GM23338 (cell line): ENCODE data around the gene RNF40. TPM values are rescaled to one million over a fixed set of nuclear protein-coding genes. Genes with fewer than 3 reads are reported as not detected.

Source experiments
- ATAC-seq: fragments of 200-7000 bp; cut with Tn5 transposase; 3 replicates; pipeline ENCODE4 v1.9.1; 2020
- DNase-seq: peaks from one replicate; pipeline ENCODE4 v3.0.0-alpha.2; 2015; ENCODE audit warnings: low spot score
- H2AFZ ChIP-seq: fragments of 200-600 bp; sonication (generic); 2 replicates; pipeline ENCODE4 v1.8.0; 2016; ENCODE audit warnings: antibody characterized with exemption, mild to moderate bottlenecking, moderate library complexity
- H3F3A ChIP-seq: fragments of 200-600 bp; sonication (generic); replicated peaks from 2 replicates; pipeline ENCODE4 v1.8.0; 2017; ENCODE audit warnings: antibody characterized with exemption, mixed run types, low read depth
- H3K27ac ChIP-seq: fragments of 200-600 bp; sonication (generic); 2 replicates; pipeline ENCODE4 v1.6.1; 2016; ENCODE audit warnings: low read depth
- H3K27me3 ChIP-seq: fragments of 200-600 bp; sonication (generic); 2 replicates; pipeline ENCODE4 v1.8.0; 2016; ENCODE audit warnings: mild to moderate bottlenecking, mixed run types, moderate library complexity; ENCODE audit not compliant: insufficient read depth
- H3K36me3 ChIP-seq: fragments of 200-600 bp; sonication (generic); 2 replicates; pipeline ENCODE4 v1.8.0; 2016; ENCODE audit warnings: mild to moderate bottlenecking; ENCODE audit not compliant: insufficient read depth
- H3K4me1 ChIP-seq: fragments of 200-600 bp; sonication (generic); 2 replicates; pipeline ENCODE4 v1.8.0; 2016; ENCODE audit warnings: mild to moderate bottlenecking, moderate library complexity; ENCODE audit not compliant: insufficient read depth
- H3K4me2 ChIP-seq: fragments of 200-600 bp; sonication (generic); 2 replicates; pipeline ENCODE4 v1.7.1; 2017; ENCODE audit warnings: mixed run types
- H3K4me3 ChIP-seq: fragments of 200-600 bp; sonication (generic); 2 replicates; pipeline ENCODE4 v1.6.1; 2016; ENCODE audit warnings: mixed run types
- H3K79me2 ChIP-seq: fragments of 200-600 bp; sonication (generic); replicated peaks from 2 replicates; pipeline ENCODE4 v1.8.0; 2017; ENCODE audit warnings: mild to moderate bottlenecking; ENCODE audit not compliant: insufficient read depth
- H3K9me2 ChIP-seq: fragments of 200-600 bp; sonication (generic); 2 replicates; pipeline ENCODE4 v1.8.0; 2017; ENCODE audit not compliant: insufficient read depth
- H4K20me1 ChIP-seq: fragments of 200-600 bp; sonication (generic); replicated peaks from 2 replicates; pipeline ENCODE4 v1.8.0; 2017; ENCODE audit warnings: mild to moderate bottlenecking; ENCODE audit not compliant: insufficient read depth
- H3K27ac Mint-ChIP-seq: 2 replicates; pipeline ENCODE4 v1.8.0; 2020; ENCODE audit warnings: inconsistent platforms, mild to moderate bottlenecking, moderate library complexity, mixed read lengths
- H3K27me3 Mint-ChIP-seq: 3 replicates; pipeline ENCODE4 v1.8.0; 2022; ENCODE audit warnings: low read depth, mild to moderate bottlenecking, moderate library complexity, mixed read lengths, inconsistent platforms; ENCODE audit not compliant: insufficient read depth, poor library complexity
- H3K36me3 Mint-ChIP-seq: 3 replicates; pipeline ENCODE4 v1.8.0; 2021; ENCODE audit warnings: low read depth, mild to moderate bottlenecking, inconsistent platforms, moderate library complexity, mixed read lengths
- H3K4me1 Mint-ChIP-seq: 3 replicates; pipeline ENCODE4 v1.8.0; 2020; ENCODE audit warnings: mild to moderate bottlenecking, inconsistent platforms, mixed read lengths
- H3K4me3 Mint-ChIP-seq: 3 replicates; pipeline ENCODE4 v1.8.0; 2021; ENCODE audit warnings: moderate library complexity, mild to moderate bottlenecking, inconsistent platforms, mixed read lengths
- H3K9me3 Mint-ChIP-seq: 3 replicates; pipeline ENCODE4 v1.8.0; 2020; ENCODE audit warnings: moderate library complexity, mild to moderate bottlenecking, inconsistent platforms, mixed read lengths
- CREB1 ChIP-seq: fragments of 250-450 bp; sonication (Bioruptor Pico); IDR thresholded peaks from 2 replicates; pipeline ENCODE4 v1.5.0; 2020; ENCODE audit warnings: low read depth, mild to moderate bottlenecking, moderate library complexity
- CTCF ChIP-seq, 2 experiments: fragments of 200-600 bp in 1 of 2; sonication (generic) in 1 of 2; conservative IDR thresholded peaks; 2 replicates each; pipeline versions ENCODE4 v1.5.1 to v1.6.1; 2016 to 2017; ENCODE audit warnings: antibody characterized with exemption in 2 of 2, low read depth in 2 of 2, mild to moderate bottlenecking in 2 of 2, moderate library complexity in 1 of 2
- EZH2 ChIP-seq: fragments of 200-600 bp; sonication (generic); IDR thresholded peaks from one replicate; pipeline ENCODE4 v1.8.0; 2017; ENCODE audit warnings: antibody characterized with exemption, mild to moderate bottlenecking, low read depth; ENCODE audit not compliant: unreplicated experiment
- EZH2phosphoT487 ChIP-seq: fragments of 200-600 bp; sonication (generic); IDR thresholded peaks from one replicate; pipeline ENCODE4 v1.8.1; 2018; ENCODE audit warnings: antibody characterized with exemption; ENCODE audit not compliant: unreplicated experiment
- JUNB ChIP-seq: IDR thresholded peaks from one replicate; pipeline ENCODE4 v1.6.1; 2016; ENCODE audit warnings: antibody characterized with exemption; ENCODE audit not compliant: unreplicated experiment
- NANOG ChIP-seq: IDR thresholded peaks from 2 replicates; pipeline ENCODE4 v1.6.1; 2016; ENCODE audit warnings: antibody characterized with exemption, borderline replicate concordance
- STAT1 ChIP-seq: IDR thresholded peaks from one replicate; pipeline ENCODE4 v1.6.1; 2016; ENCODE audit warnings: antibody characterized with exemption; ENCODE audit not compliant: unreplicated experiment
- ZNF114 ChIP-seq: fragments of 250-450 bp; sonication (Bioruptor Pico); IDR thresholded peaks from 2 replicates; pipeline ENCODE4 v1.5.0; 2020; ENCODE audit warnings: mild to moderate bottlenecking, moderate library complexity
- ZNF462 ChIP-seq: fragments of 250-450 bp; sonication (Bioruptor Pico); IDR thresholded peaks from 2 replicates; pipeline ENCODE4 v1.5.0; 2020; ENCODE audit warnings: mild to moderate bottlenecking, moderate library complexity
- polyA plus RNA-seq: library from polyadenylated mRNA; unstranded; fragments of >200 nt; fragmentation: Nextera tagmentation; extraction: Ambion mirVana; gene quantifications from 2 replicates; pipeline ENCODE4 v1.2.1, GENCODE V29; 2016
- total RNA-seq: library from RNA; depleted of rRNA; stranded (reverse); fragments of >200 nt; shearing (Covaris generic); gene quantifications from 2 replicates; pipeline ENCODE4 v1.2.3, GENCODE V29; 2014

RNF40 gene
- total and polyA plus RNA-seq, 2 experiments from 2014 or later: 36.0 to 78.5 TPM

- no peak for TF ChIP-seq STAT1
These were observed at the start of gene RNF40, which contains the start of gene CFAP119 (continued) for GRCh38 chr16:30761928-30762902.

GRCh38 chr16:30715750-30716445, 46.2 kb upstream of the RNF40 start:
- H3K4me3 Mint-ChIP-seq: no peak overlapping the region
- H3K9me3 Mint-ChIP-seq: no peaks in the 10 kb centered on the region
- peaks cover 5% of the 10 kb centered on the region; the same call in 1 of the 2 replicates for H3K79me2 ChIP-seq
- DNase-seq (no peak), ATAC-seq (no peak)
- no peak overlapping the region for H2AFZ ChIP-seq
- H3K4me3 ChIP-seq: no peak overlapping the region
- no peaks in the 10 kb centered on the region for H3K4me1 ChIP-seq
- H3K4me2 ChIP-seq: no peak overlapping the region
- peaks cover 90% of the 10 kb centered on the region for H3K36me3 Mint-ChIP-seq
- H3K27me3 ChIP-seq: no peaks in the 10 kb centered on the region
- H3K9me2 ChIP-seq: no peaks in the 10 kb centered on the region
- peaks cover 5% of the 10 kb centered on the region; the same call in 1 of the 2 replicates for H3F3A ChIP-seq
- no peaks in the 10 kb centered on the region for H3K4me1 Mint-ChIP-seq
- no peak overlapping the region for H3K27ac ChIP-seq
- H3K27ac Mint-ChIP-seq: no peak overlapping the region
- no peak for TF ChIP-seq ZNF114 (CRISPR knock-in tag)
- TF ChIP-seq EZH2phosphoT487: no peak
- TF ChIP-seq JUNB: no peak
- H4K20me1 ChIP-seq: peaks cover 31% of the 10 kb centered on the region
- peaks cover 70% of the 10 kb centered on the region for H3K36me3 ChIP-seq
- no peaks in the 10 kb centered on the region for H3K27me3 Mint-ChIP-seq

- peaks cover 92% of the 10 kb centered on the region for H3K36me3 Mint-ChIP-seq
- no peaks in the 10 kb centered on the region for H3K9me2 ChIP-seq
- peaks cover 26% of the 10 kb centered on the region for H4K20me1 ChIP-seq
- peaks cover 6% of the 10 kb centered on the region for H3K27me3 Mint-ChIP-seq
- H2AFZ ChIP-seq: no peak overlapping the region
- H3K4me1 ChIP-seq: no peaks in the 10 kb centered on the region
- H3K79me2 ChIP-seq: peaks cover 2% of the 10 kb centered on the region; the same call in 1 of the 2 replicates
- H3K9me3 Mint-ChIP-seq: no peaks in the 10 kb centered on the region
- H3K4me1 Mint-ChIP-seq: no peaks in the 10 kb centered on the region
- H3F3A ChIP-seq: 0 out of 2 replicates have a peak, but pooled peaks cover 3% of the 10 kb centered on the region
- H3K36me3 ChIP-seq: peaks cover 63% of the 10 kb centered on the region
- H3K4me2 ChIP-seq: no peak overlapping the region
- no peaks in the 10 kb centered on the region for H3K27me3 ChIP-seq
- H3K27ac Mint-ChIP-seq: no peak overlapping the region
- ATAC-seq (no peak), DNase-seq (no peak)
- H3K27ac ChIP-seq: no peak overlapping the region
- H3K4me3 Mint-ChIP-seq: no peak overlapping the region
- no peak overlapping the region for H3K4me3 ChIP-seq
- TF ChIP-seq CREB1 (CRISPR knock-in tag) (no peak), ZNF462 (CRISPR knock-in tag) (no peak), CTCF (conservative IDR thresholded peaks at IDR 0.05; ENCODE audit: low read depth in 2 of 2) (no peak), NANOG (no peak), EZH2 (no peak), EZH2phosphoT487 (no peak)
These were observed 42.0 kb upstream of the RNF40 start for GRCh38 chr16:30720086-30720485.
